GM11168 (cell line): ENCODE data around the gene MRC1.

Experiments
- in situ Hi-C: fragments of 300-500 bp; cut with MboI; formaldehyde crosslinking; loops from one replicate; pipeline ENCODE4 v1.12.0; 2022; ENCODE audit warnings: low sequenced_read_pairs; ENCODE audit not compliant: unreplicated experiment

Gene MRC1

DNA sequence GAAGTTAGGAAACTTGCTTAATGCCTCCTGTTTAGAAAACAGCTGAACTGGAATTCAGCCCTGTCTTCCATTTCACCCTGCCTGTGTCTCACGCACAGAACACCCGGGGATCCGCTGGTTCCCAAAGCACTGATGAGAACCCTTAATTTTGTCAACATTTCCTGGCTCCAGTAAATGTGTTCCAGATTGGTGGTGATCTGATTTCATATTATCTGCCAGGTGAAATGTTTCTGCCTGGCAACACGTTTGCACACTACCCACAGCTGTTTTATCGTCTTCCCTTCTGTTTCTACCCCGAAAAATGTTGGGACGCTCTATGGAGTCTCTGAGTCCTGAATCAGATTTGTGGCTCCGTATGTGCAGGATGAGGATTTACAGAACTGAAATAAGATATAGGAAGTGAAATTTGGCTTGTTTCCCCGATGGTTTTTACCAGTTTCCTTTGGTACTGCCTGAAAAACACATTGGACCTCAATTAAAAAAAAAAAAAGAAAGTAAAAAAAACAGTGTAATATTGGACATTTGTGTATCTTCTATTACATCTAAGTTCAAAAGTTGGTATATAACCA is 29.0 kb downstream of the MRC1 start:
- in situ Hi-C loops: no loop called here

DNA sequence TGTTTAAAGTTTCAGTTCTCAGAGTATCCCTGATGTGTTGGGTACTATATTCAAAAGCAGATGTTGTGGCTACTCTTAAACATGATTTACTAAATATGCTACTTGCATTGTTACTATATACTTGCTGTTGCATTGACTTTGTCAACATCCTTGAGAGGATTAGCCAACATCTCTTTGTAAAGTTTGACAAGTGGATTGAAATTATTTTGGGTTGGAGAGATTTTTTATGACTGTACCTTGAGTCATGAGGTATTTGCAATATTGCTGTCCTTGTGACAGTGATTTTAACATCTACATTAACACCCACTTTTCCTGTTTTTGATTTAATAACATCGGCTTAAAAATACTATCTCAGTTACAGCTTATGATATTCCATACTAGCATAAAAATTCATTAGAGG is 31.9 kb downstream of the MRC1 start:
- in situ Hi-C loops: no loop called here

DNA sequence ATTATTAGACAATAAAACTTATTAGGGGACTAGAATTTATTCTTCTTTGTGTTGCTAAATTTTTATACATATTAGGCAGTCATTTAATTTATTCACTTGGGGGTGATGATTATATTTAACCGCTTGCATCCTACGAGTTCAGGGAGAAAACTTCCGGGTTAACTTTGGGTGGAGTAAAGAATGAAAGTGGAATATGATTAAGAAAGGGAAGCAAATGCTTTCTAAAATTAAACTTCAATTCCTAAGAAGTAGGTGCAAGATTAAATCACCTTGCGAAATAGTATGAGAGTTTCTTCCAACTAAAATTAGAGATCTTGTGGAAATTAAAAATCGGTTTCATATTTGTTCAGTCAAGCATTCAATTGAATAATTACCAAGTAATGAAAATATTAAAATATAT is 33.5 kb downstream of the MRC1 start:
- in situ Hi-C loops: no loop called here

DNA sequence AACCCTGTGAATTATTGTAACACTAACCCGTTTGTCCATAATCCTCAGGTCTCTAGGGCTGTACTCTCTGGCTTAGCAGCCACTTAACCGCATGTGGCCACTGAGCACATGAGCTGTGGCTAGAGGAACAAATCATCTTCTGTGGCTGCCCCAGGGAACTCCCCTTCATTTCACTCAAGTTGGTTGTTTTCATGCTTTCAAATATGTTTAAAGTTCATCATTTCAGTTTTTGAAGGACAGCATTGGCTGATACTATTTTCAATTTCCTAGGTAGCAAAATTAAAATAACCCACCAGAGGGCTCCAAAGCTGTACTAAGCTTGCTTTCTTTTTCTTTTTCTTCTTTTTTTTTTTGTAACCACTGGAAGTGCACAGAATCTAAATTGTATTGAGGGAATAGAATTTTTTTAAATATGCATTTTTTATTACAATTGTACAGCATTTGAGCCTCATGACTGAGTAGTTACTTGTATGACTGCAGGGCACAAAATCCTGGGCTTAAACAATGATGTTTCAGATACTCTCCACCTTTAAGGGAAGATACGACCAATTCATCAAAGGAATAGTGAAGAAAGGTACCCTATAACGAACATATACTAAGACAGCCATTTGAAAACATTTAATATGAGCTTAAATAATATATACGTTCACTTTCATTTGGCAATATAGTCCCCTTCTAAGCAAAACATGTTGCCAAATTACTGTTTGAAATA is 38.6 kb downstream of the MRC1 start:
- in situ Hi-C loops: no loop called here

DNA sequence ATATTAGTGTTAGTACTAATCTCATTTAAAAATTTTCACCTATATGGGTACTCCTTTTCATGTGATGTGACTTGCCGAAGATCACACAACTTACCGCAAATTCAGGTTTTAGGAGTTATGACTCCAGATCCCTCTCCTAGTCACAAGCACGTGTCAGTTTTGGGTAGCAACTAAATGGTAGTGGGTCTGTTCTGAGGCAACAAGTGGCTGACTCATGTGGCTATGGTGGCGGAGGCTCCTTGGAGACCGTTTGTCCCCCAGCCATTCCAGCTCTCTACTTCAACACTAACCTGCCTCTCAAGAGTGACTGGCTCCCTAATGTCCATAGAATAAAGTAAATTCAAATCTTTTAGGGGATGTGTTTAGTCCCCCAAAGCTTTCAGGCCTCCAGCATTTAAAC is 39.5 kb downstream of the MRC1 start:
- in situ Hi-C loops: no loop called here

DNA sequence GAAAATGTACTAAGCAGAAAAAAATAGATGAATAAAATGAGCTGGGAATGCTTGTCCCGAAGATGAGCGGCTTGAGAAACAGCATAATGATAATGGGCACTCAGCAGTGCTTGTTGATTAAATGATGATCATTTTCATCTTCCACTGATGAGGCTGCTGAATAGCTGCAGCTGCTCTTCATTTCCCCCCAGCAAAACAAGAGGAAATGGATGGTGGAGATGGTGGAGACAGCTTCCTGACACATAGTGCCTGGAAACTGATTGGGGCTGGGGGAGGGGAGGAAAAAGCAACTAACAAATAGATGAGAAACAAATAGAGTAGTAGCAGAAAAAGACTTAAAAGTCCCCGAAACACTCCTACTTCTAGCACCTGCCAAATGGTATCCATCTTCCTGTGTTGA is 41.4 kb downstream of the MRC1 start:
- in situ Hi-C loops: no loop called here

DNA sequence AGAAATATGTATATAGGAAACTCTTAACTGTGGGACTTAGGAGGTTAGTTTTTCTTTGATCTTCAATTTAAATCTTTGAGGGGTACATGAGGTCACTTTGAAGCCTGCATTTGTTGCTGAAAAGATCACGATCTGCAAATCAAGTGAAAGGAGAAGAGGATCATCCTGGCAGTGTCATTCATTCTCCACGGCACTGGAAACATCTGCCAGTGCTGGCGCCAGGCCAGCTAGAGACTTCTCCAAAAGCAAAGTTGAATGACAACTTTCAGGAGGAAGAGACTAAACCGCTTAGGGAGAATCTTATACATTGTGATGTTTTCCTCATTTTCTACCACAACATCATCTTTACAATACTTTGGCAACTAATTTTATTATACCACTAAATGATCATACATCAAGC is 42.5 kb downstream of the MRC1 start:
- in situ Hi-C loops: no loop called here

DNA sequence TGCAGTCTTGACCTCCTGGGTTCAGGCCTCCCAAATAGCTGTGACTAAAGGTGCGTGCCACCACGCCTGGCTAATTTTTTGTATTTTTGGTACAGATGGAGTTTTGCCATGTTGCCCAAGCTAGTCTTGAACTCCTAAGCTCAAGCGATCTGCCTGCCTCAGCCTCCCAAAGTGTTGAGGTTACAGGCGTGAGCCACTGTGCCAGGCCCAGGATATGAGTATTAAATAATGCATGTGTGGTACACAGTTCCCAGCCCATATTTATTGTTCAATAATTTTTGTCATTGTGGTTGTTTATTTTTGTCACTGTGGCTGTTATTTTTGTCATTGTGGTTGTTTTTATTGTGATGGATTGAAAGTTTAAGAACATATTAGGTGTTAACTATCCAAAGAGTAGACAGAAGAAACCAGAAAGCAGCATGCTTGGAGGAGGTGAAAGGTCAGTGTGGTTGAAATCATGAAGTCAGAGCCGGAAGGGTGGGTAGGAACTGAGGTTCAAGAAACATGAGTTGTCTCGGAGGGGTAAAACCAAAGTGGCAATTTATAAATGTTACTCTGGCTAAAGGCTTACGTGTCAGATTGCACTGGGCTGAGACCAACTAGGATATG is 45.0 kb downstream of the MRC1 start:
- in situ Hi-C loops: no loop called here

DNA sequence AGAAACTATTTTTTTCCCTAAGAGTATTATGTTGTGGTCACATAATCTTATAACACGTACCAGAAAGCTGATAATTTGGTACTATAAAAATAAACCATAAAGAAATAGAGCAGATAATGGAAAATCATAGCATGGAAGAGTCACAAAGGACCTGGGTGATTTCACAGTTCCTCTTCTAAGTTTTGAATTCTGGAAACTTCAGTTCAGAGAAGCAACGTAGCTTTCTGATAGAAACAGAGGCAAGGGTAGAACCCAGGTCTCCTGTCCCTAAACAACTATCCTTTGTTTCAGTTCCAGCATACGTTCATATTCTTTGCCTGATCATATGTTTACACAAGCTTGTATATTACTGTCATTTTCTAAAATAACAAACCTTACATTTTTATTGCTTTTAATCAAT is 47.9 kb downstream of the MRC1 start:
- in situ Hi-C loops: no loop called here

DNA sequence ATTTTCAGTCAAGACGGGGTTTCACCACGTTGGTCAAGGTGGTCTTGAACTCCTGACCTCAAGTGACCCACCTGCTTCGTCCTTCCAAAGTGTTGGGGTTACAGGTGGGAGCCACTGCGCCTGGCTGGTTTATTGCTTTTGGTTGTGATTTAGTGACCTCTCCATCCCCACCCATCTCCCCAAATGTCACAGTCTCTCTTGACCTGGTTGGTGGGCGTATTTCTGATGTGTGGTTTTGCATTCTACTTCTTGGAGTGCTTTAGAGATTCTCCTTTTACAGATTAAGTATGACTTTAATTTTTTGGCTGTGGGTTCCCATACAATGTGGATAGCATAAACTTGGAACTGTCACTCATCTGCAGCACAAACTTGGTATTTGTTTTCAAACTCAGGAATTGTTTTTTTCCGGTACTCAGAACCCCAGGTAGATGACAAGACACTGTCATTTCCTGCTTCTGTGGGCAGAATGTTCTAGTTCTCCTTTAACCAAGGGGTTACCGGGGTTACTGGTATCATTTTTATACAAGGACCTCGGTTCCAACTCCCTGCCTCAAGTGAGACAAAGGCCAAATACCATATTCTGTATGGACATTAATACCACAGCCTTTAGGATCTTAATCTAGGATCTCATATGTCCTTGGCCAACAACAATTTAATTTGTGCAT is 50.5 kb downstream of the MRC1 start:
- in situ Hi-C loops: no loop called here

DNA sequence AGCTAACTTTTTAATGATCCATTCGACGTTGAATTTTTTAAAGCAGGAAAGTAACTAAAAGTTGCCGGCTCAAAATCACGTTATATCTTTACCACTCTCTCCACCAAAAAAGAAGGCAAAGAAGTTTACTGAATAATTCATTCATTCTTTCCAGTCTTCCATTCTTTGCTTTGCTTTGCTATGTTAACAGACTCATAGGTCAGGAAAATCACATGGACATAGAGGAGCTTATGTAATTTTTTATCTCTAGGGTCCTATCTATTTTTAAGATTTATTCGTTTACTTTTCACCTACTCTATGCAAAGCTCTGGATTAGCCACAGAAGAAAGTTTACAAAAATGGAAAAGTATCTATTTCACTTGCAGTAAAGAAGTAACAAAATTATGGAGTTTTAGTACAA is 52.6 kb downstream of the MRC1 start:
- in situ Hi-C loops: no loop called here

DNA sequence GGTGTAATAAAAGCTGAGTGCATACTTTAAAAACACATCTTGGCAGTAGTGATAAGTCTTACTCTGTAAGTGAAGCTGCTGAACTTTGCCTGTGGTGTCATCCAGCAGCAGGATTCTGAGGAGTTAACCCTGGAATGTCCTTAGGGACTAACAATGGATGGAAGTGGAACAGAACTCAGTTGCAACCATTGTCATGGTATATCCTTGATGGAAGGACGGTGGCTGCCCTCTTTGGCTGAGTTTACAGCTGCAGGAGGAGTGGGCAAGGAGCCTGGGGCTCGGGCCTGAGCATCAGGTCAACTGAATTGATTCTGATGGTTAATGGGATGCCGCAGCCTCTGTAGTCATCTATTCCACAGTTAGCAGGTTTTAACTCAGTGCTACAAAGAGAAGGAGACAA is 56.2 kb downstream of the MRC1 start:
- in situ Hi-C loops: no loop called here

DNA sequence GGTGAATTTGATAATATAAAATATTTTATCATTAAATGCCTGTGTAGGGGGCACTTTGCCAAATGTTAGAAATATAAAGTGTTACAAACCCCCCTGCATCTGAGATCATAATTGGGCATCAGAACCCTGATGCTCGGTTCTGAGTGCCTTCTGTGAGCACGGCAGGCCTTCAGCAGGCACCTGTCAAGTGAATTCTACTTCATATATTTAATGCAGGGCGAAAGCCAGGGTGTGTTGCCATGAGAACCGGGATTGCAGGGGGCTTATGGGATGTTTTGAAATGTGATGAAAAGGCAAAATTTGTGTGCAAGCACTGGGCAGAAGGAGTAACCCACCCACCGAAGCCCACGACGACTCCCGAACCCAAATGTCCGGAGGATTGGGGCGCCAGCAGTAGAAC is 57.2 kb downstream of the MRC1 start:
- in situ Hi-C loops: no loop called here

DNA sequence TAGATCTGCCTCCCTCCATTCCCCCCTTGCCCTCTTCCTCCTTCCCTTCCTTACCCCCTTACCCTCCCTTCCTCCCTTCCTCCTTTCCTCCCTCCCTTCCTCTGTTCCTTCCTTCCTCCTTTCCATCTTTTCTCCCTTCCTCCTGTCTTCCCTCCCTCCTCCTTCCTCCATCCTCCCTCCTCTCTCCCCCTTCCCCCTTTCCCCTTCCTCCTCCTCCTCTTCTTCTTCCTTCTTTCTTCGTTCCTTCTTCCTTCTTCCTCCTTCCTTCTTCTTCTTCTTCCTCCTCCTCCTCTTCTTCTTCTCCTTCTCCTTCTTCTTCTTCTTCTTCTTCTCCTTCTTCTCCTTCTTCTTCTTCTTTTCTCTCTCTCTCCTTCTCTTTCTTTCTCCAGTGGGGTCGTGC is 57.9 kb downstream of the MRC1 start:
- in situ Hi-C loops: no loop called here

DNA sequence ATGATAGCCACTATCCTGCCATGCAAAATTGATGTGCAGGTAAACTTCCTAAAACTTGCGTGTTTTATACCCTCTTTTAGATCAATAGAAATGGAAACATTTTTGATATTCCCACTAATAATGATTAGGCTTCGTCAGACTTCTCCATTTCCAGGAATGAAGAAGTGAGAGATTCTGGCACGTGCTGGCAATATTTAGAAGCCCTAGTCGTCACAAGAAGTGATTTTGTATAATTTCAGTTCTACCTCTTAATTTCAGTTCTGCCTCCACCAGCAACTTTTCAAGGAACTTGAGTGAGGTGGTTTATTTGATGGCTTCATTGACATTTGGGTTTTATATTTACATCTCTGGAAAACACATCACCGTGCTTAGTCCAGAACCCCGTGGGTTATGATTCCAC is 61.9 kb downstream of the MRC1 start:
- in situ Hi-C loops: no loop called here

DNA sequence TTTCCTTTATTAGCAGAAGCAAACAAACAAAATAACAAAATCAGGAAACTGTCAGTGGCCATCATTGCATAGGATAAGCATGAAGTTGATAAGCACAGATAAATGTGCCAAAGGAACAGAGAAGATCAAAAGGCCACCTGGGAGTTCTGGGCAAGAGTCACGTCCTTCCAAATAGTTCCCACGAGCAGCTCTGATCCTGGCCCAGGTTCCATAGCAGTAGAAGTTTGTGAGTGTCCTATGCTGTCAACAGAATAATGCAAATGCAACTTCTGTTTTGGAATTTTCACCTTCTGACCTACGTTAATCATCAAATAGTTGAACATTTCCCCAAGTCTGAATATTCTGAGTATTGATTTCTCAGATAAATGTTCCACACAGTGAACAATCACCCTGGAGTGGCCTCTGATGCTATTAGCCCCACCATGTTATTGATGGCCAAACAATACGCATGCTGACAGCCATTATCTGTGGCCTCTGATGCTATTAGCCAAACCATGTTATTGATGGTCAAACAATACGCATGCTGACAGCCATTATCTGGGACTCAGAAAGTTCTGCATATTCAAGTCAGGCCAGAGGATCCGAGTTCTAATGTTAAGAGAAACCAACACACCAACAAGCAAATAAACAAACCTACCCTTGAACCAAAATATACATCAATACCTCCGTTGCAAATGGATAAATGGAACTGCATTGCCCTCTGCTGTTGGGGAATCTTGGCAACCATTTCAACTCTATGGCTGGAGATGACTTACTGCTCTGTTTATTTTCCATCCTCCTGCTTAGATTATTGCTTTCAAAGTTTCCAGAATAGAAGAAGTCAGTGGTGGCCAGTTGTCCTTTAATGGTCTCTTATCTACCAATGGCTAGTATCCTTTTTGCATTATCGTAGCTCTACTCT is 63.3 kb downstream of the MRC1 start:
- in situ Hi-C loops: no loop called here

DNA sequence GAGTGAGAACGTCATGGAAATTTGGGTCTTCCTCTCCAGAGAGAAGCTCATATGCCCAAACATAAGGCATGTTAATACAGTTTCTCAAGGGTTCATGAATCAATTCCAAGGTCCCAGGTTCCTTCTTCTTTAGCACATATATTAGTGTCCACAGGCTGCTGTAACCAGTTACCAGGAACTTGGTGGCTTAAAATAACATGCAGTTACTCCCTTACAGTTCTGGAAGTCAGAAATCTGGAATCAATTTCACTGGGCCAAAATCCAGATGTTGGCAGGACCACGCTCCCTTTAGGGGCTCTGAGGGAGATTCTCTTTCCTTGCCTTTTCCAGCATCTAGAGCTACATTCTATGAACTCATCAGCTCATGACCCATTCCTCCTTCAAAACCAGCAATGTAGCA is 64.8 kb downstream of the MRC1 start:
- in situ Hi-C loops: no loop called here

DNA sequence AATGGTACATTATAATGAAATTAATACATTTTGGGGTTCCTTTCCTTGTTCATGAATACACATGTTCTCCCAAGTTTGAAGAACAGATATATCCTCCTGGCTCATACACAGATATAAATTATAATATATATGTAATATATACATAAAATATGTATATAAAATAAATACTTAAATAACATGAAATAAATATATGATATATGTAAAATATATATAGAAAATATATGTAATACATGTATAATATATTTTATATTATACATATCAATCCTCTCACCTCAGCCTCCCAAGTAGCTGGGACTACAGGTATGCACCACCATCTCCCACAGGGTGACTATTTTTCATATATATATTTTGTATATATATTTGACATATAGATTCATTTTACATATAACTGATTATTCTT is 68.0 kb downstream of the MRC1 start:
- in situ Hi-C loops: no loop called here

DNA sequence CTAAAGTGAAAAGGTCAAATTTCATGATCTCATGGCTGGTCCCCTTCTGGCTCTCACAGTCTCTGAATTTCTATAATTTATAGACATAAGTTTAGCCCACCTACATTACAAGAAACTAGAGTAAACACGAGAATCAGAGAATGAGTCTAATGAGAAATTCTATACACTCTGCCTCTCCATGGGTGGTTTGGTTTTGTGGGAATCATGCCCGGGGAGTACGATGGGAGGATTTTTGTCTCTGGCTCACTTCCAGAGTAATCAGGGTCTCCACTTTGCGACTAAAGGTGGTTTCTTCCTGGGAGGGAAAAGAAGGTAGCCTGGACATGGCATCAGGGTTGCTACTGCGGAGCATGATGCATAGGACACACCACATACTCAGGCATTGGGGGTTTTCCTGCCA is 69.7 kb downstream of the MRC1 start:
- in situ Hi-C loops: no loop called here

DNA sequence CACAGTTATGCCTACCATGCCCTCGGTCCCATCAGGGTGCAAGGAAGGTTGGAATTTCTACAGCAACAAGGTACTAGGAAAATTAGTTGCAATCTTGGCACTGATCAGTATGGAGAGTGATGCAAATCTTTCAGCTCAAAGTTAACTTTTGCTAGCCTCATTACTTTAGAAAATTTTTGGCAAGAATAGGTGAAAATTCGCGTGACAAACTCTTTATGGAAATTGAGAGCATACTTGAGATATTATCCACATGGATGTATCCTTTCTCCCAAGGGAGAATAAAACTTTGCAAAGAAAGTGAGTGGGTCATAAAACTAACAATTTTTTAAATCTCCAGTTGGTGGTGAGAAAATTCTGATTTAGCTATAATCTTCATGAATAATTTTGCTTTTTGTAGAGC is 71.5 kb downstream of the MRC1 start:
- in situ Hi-C loops: no loop called here

DNA sequence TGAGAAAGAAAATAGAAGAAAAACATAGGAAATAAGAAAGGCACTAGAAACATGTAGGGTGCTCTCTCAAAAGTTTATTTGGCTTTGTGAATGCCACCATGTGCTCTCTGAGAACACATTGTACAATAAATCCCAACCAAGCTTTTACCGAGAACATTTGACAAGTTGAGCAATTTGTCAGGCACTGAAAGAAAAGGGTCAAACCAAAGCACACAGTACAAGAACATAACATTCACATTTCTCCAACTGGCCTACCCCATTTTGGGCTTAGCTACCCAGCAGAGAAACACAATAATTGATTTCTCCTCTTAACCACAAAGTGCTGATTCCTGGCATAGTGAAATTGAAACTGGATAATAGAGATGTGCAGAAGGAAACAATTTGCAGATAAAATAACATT is 73.4 kb downstream of the MRC1 start:
- in situ Hi-C loops: no loop called here
